PC-9 (cell line): ENCODE measurements around the gene PTPN2.
"Not testable (repeated sequence)": the region's sequence is repeated elsewhere in the genome, so short reads cannot be mapped to it uniquely, and the experiment has no call there.

Experiments used
- EZH2 ChIP-seq: fragments of 200-600 bp; sonication (generic); IDR thresholded peaks from 2 replicates; pipeline ENCODE4 v1.8.0; 2017; ENCODE audit warnings: antibody characterized with exemption, low read depth
- TF ChIP-seq, protein P1 (sequence below): fragments of 200-600 bp; sonication (generic); conservative IDR thresholded peaks from 2 replicates; pipeline ENCODE4 v1.6.1; 2017; ENCODE audit warnings: mixed run types, antibody characterized with exemption, mild to moderate bottlenecking, moderate library complexity

GRCh38 chr18:12776415-12776814 is 107.6 kb downstream of the PTPN2 start:
- TF ChIP-seq, protein P1, sequence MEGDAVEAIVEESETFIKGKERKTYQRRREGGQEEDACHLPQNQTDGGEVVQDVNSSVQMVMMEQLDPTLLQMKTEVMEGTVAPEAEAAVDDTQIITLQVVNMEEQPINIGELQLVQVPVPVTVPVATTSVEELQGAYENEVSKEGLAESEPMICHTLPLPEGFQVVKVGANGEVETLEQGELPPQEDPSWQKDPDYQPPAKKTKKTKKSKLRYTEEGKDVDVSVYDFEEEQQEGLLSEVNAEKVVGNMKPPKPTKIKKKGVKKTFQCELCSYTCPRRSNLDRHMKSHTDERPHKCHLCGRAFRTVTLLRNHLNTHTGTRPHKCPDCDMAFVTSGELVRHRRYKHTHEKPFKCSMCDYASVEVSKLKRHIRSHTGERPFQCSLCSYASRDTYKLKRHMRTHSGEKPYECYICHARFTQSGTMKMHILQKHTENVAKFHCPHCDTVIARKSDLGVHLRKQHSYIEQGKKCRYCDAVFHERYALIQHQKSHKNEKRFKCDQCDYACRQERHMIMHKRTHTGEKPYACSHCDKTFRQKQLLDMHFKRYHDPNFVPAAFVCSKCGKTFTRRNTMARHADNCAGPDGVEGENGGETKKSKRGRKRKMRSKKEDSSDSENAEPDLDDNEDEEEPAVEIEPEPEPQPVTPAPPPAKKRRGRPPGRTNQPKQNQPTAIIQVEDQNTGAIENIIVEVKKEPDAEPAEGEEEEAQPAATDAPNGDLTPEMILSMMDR, result not testable (repeated sequence)
- not testable (repeated sequence) for TF ChIP-seq EZH2
